Left ventricle myocardium inferior (tissue), 1 donor: Measurements from ENCODE around the gene TIAM1. TPM values are rescaled to one million over a fixed set of nuclear protein-coding genes. Genes with fewer than 3 reads are reported as not detected.

ENCODE experiments used
- DNase-seq: peaks from one replicate; pipeline ENCODE4 v3.0.0-alpha.2; 2020
- H3K27ac ChIP-seq: fragments of 200-600 bp; replicated peaks from 2 replicates; pipeline ENCODE4 v1.8.0; 2021
- H3K27me3 ChIP-seq: fragments of 200-600 bp; 2 replicates; pipeline ENCODE4 v1.8.0; 2021; ENCODE audit warnings: low read depth
- H3K36me3 ChIP-seq: fragments of 200-600 bp; 2 replicates; pipeline ENCODE4 v1.8.0; 2021
- H3K4me1 ChIP-seq: fragments of 200-600 bp; 2 replicates; pipeline ENCODE4 v1.8.0; 2021
- H3K4me3 ChIP-seq: fragments of 200-600 bp; 2 replicates; pipeline ENCODE4 v1.8.0; 2021; ENCODE audit warnings: mild to moderate bottlenecking, moderate library complexity
- H3K9me3 ChIP-seq: fragments of 200-600 bp; replicated peaks from 2 replicates; pipeline ENCODE4 v1.8.0; 2021
- intact Hi-C: fragments of 100-400 bp; cut with micrococcal nuclease; formaldehyde crosslinking; loops from one replicate; pipeline ENCODE4 v1.11.0; 2022
- total RNA-seq: library from RNA; stranded (reverse); fragmentation: NEBNext Ultra II Directional; extraction: Animal tissue kit (Norgen Biotek cat#: 25700); gene quantifications from one replicate; pipeline ENCODE4 v1.2.1, GENCODE V29; 2021
- TF ChIP-seq, protein P1 (sequence below): fragments of 200-600 bp; IDR thresholded peaks from 2 replicates; pipeline ENCODE4 v1.8.0; 2021; ENCODE audit warnings: antibody characterized with exemption, mild to moderate bottlenecking, borderline replicate concordance
- donor health status: DM: no; HTN: yes; CAD: no; lungs with severe emphysema.

The TIAM1 gene
- total RNA-seq, 1 donor from 2014 or later: 1.8 TPM

DNA sequence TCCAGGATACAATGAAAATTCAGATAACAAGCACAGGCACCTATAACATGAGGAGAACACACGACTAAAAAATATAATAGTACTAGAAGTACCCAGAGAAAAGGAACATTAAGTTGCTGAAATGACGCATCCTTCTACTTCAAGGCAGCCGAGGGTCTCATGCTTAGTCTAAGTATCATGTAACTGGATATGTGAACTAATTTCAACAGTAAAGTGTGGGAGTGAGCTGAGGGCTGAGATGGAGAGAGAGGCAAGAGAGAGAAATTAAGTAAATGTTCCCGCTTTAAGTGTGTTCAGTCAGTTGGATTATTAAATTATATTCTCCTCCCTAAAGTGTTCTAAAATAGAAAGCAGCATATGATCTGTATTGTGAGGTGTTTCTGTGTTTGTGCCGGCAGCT lies 153.5 kb downstream of the TIAM1 start:
- Histone ChIP-seq H3K4me3 (no peak overlapping the region), H3K4me1 (no peaks in the 10 kb centered on the region), H3K27ac (no peak overlapping the region), H3K36me3 (no peaks in the 10 kb centered on the region), H3K9me3 (no peaks in the 10 kb centered on the region), H3K27me3 (peaks cover 56% of the 10 kb centered on the region)
- TF ChIP-seq, protein P1, sequence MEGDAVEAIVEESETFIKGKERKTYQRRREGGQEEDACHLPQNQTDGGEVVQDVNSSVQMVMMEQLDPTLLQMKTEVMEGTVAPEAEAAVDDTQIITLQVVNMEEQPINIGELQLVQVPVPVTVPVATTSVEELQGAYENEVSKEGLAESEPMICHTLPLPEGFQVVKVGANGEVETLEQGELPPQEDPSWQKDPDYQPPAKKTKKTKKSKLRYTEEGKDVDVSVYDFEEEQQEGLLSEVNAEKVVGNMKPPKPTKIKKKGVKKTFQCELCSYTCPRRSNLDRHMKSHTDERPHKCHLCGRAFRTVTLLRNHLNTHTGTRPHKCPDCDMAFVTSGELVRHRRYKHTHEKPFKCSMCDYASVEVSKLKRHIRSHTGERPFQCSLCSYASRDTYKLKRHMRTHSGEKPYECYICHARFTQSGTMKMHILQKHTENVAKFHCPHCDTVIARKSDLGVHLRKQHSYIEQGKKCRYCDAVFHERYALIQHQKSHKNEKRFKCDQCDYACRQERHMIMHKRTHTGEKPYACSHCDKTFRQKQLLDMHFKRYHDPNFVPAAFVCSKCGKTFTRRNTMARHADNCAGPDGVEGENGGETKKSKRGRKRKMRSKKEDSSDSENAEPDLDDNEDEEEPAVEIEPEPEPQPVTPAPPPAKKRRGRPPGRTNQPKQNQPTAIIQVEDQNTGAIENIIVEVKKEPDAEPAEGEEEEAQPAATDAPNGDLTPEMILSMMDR: no peak
- intact Hi-C loops: no loop called here
- no peak for DNase-seq

DNA sequence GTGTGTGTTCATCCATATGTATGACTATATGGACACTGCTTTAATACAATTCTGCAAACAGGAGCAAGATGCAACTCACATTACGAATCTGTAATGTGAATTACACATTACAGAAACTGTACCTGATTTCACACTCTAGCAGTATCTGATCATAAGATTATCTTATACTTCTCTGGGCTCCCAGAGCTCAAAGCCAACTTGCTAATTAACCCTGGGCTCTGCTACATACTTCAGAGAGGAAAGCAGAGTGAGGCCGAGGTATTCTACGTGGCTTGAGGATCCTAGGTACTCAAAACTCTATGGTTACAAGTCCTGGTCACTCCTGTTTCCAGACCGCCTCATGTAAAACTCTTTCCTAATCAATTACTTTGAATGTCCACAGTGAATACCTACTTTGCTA lies 156.6 kb downstream of the TIAM1 start:
- TF ChIP-seq, protein P1: no peak
- no peak overlapping the region for H3K4me3 ChIP-seq
- no peak overlapping the region for H3K27ac ChIP-seq
- intact Hi-C loops: no loop called here
- DNase-seq: no peak
- no peaks in the 10 kb centered on the region for H3K9me3 ChIP-seq
- peaks cover 46% of the 10 kb centered on the region for H3K27me3 ChIP-seq
- H3K36me3 ChIP-seq: no peaks in the 10 kb centered on the region
- H3K4me1 ChIP-seq: no peaks in the 10 kb centered on the region

DNA sequence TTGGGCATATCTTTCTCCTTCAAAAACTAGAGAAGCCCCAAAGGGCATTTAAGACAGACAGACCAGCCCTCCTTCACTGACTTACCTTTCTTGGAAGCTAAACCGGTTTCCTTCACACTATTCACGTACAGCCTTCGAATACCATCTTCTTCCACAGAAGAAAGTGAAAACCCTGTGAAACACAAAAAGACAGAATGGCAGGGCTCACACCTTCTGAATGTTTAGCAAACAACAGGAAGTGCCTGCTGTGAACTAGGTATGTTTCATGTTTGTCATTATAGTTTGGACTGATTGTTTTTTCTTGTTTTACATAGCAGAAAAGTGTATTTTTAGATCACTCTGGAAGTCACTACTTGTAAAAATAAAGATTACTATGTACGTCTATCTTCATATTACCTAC lies 157.1 kb downstream of the TIAM1 start:
- H3K27me3 ChIP-seq: peaks cover 46% of the 10 kb centered on the region
- TF ChIP-seq, protein P1: no peak
- intact Hi-C loops: no loop called here
- DNase-seq: no peak
- H3K4me3 ChIP-seq: no peak overlapping the region
- H3K9me3 ChIP-seq: no peaks in the 10 kb centered on the region
- H3K27ac ChIP-seq: no peak overlapping the region
- no peaks in the 10 kb centered on the region for H3K4me1 ChIP-seq
- H3K36me3 ChIP-seq: no peaks in the 10 kb centered on the region

DNA sequence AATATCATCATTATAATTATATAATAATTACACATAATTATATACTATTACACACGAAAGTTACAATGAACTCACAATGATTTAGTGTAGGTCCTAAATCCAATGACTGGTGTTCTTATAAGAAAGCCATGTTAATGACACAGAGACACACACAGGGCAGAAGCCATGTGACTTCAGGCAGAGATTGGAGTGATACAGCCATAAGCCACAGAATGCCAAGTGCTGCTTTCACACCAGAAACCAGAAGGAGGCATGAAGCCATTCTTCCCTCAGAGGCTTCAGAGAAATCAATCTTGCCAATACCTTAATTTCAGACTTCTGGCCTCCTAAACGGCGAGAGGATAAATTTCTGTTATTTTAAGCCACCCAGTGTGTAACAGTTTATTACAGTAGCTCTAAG lies 158.4 kb downstream of the TIAM1 start:
- no peaks in the 10 kb centered on the region for H3K9me3 ChIP-seq
- no peak for DNase-seq
- H3K36me3 ChIP-seq: no peaks in the 10 kb centered on the region
- H3K4me1 ChIP-seq: no peaks in the 10 kb centered on the region
- no peak overlapping the region for H3K4me3 ChIP-seq
- peaks cover 46% of the 10 kb centered on the region for H3K27me3 ChIP-seq
- TF ChIP-seq, protein P1: no peak
- no peak overlapping the region for H3K27ac ChIP-seq
- intact Hi-C loops: no loop called here

DNA sequence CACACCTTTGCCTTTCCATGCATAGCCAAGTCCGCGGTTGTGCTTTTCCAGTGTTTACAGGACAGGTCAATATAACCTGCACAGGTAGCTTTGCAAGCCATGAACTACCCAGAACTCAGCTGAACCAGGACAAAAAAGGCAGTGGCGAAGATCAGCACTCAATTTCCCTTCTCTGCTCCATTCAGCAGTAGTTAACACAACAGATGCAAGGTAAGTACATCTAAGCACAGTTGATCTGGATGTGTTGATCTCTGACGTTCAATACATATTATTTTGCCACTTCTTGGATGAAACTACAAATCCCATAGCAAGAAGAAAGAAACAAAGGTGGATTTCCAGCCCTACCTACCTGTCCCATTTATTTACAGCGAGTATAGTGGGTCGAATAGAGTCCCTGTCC lies 159.2 kb downstream of the TIAM1 start:
- H3K4me3 ChIP-seq: no peak overlapping the region
- H3K9me3 ChIP-seq: no peaks in the 10 kb centered on the region
- TF ChIP-seq, protein P1: no peak
- peaks cover 38% of the 10 kb centered on the region for H3K27me3 ChIP-seq
- intact Hi-C loops: no loop called here
- no peaks in the 10 kb centered on the region for H3K4me1 ChIP-seq
- no peak overlapping the region for H3K27ac ChIP-seq
- no peaks in the 10 kb centered on the region for H3K36me3 ChIP-seq
- DNase-seq: no peak

DNA sequence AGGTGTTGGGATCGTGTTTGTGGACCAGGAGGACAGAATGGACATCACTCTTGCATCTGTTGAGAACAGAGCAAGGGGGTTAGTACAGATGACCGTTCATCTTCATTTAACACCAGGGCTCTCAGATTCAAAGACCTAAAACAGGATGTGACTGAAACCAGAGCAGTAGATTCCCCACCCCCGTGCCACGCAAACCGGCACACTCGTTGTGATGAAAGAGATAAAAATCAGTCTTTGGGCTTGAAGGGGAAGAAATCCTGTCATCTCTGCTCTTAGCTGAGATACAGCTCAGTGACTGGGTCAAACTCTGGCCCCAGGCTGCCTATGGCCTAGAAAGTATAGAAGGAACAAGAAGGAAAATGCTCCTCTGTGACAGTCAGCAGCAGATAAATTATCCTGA lies 159.6 kb downstream of the TIAM1 start:
- Histone ChIP-seq H3K4me3 (no peak overlapping the region), H3K27ac (no peak overlapping the region), H3K9me3 (no peaks in the 10 kb centered on the region), H3K36me3 (no peaks in the 10 kb centered on the region), H3K27me3 (peaks cover 34% of the 10 kb centered on the region), H3K4me1 (no peaks in the 10 kb centered on the region)
- intact Hi-C loops: no loop called here
- TF ChIP-seq, protein P1: no peak
- DNase-seq: no peak
